ENCODE measurements around the gene HBQ1.

The HBQ1 gene

DNA sequence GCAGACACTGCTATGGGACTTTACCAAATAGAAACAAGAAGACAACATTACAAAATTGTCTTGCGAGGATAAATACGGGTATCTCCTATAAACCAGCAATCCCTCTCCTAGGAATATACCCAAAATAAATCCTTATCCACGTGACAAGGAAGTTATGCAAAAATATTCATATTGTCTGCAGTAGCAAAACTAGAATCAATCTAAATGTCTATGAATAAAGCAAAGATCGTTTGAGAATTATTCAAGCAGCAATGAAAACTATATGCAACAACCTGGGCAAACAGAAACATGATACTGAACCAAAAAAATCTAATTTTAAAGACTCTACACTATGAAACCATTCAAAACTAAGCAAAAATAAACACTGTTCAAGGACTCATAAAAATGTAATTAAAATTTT lies 39.8 kb downstream of the HBQ1 start:
- Histone ChIP-seq H3K79me2 (ENCODE audit: control insufficient read depth, low read length) (peaks cover 83% of the 10 kb centered on the region), H3F3A (ENCODE audit: control insufficient read depth, insufficient read depth) (no peaks in the 10 kb centered on the region; the same call in 1 of the 2 replicates)

GRCh38 chr16:228151-228851 lies 48.0 kb downstream of the HBQ1 start:
- peak overlapping the region; percentile 49 for H3K27ac ChIP-seq (ENCODE audit: low read depth, low read length)
- peak overlapping the region; percentile 94 for H3K4me3 ChIP-seq (ENCODE audit: low read length)
- H3K36me3 ChIP-seq (ENCODE audit: control insufficient read depth, low read length): peaks cover 49% of the 10 kb centered on the region
- H3K27me3 ChIP-seq (ENCODE audit: control insufficient read depth, low read length): no peaks in the 10 kb centered on the region
- H3K79me2 ChIP-seq (ENCODE audit: control insufficient read depth, low read length): peaks cover 55% of the 10 kb centered on the region
- peak overlapping the region; percentile 70 for H3K4me2 ChIP-seq (ENCODE audit: low read length)
- no peak for TF ChIP-seq CTCF (IDR thresholded peaks at IDR 0.05; ENCODE audit: low read depth, low read length, poor library complexity, severe bottlenecking)
- no peak for TF ChIP-seq EZH2phosphoT487 (IDR thresholded peaks at IDR 0.05; ENCODE audit: borderline replicate concordance, low read length)
- H4K20me1 ChIP-seq (ENCODE audit: control insufficient read depth, insufficient read depth, low read depth, low read length): peaks cover 23% of the 10 kb centered on the region
- peaks cover 6% of the 10 kb centered on the region for H3F3A ChIP-seq (ENCODE audit: control insufficient read depth, insufficient read depth)
- no peaks in the 10 kb centered on the region for H3K9me2 ChIP-seq (replicated peaks; ENCODE audit: control insufficient read depth, low read length)
- H3K4me1 ChIP-seq (ENCODE audit: control insufficient read depth, low read length): peaks cover 22% of the 10 kb centered on the region
- no peaks in the 10 kb centered on the region for H3K9me3 ChIP-seq (ENCODE audit: control insufficient read depth, insufficient read depth, low read length)

More for the DNA sequence above, 39.8 kb downstream of the HBQ1 start:
- H3K4me1 ChIP-seq (ENCODE audit: control insufficient read depth, low read length): no peaks in the 10 kb centered on the region
- no peak overlapping the region for H3K4me3 ChIP-seq (ENCODE audit: low read length)
- H3K27ac ChIP-seq (ENCODE audit: low read depth, low read length): no peak overlapping the region
- H4K20me1 ChIP-seq (ENCODE audit: control insufficient read depth, insufficient read depth, low read depth, low read length): no peaks in the 10 kb centered on the region
- no peaks in the 10 kb centered on the region for H3K9me2 ChIP-seq (replicated peaks; ENCODE audit: control insufficient read depth, low read length)
- no peak overlapping the region for H3K4me2 ChIP-seq (ENCODE audit: low read length)
- no peaks in the 10 kb centered on the region for H3K27me3 ChIP-seq (ENCODE audit: control insufficient read depth, low read length)
- no peaks in the 10 kb centered on the region for H3K9me3 ChIP-seq (ENCODE audit: control insufficient read depth, insufficient read depth, low read length)
- peaks cover 78% of the 10 kb centered on the region for H3K36me3 ChIP-seq (ENCODE audit: control insufficient read depth, low read length)
- TF ChIP-seq CTCF (IDR thresholded peaks at IDR 0.05; ENCODE audit: low read depth, low read length, poor library complexity, severe bottlenecking): no peak
- no peak for TF ChIP-seq EZH2phosphoT487 (IDR thresholded peaks at IDR 0.05; ENCODE audit: borderline replicate concordance, low read length)

GRCh38 chr16:228852-229730 lies 48.8 kb downstream of the HBQ1 start, which contains the start of gene LUC7L:
TSS of gene LUC7L (minus strand) at chr16:229449. CDS start at chr16:229339, 110 bp downstream.
- Histone ChIP-seq H3K36me3 (ENCODE audit: control insufficient read depth, low read length) (peaks cover 41% of the 10 kb centered on the region), H3K9me2 (replicated peaks; ENCODE audit: control insufficient read depth, low read length) (no peaks in the 10 kb centered on the region), H3K27me3 (ENCODE audit: control insufficient read depth, low read length) (no peaks in the 10 kb centered on the region), H3K79me2 (ENCODE audit: control insufficient read depth, low read length) (peaks cover 47% of the 10 kb centered on the region), H3K9me3 (ENCODE audit: control insufficient read depth, insufficient read depth, low read length) (no peaks in the 10 kb centered on the region), H3K4me1 (ENCODE audit: control insufficient read depth, low read length) (peaks cover 29% of the 10 kb centered on the region), H3K27ac (ENCODE audit: low read depth, low read length) (peak within 1 kb of the TSS; percentile 49), H3K4me2 (ENCODE audit: low read length) (peak within 1 kb of the TSS; percentile 70), H4K20me1 (ENCODE audit: control insufficient read depth, insufficient read depth, low read depth, low read length) (peaks cover 23% of the 10 kb centered on the region), H3F3A (ENCODE audit: control insufficient read depth, insufficient read depth) (peaks cover 6% of the 10 kb centered on the region), H3K4me3 (ENCODE audit: low read length) (peak within 1 kb of the TSS; percentile 94)
- TF ChIP-seq CTCF (IDR thresholded peaks at IDR 0.05; ENCODE audit: low read depth, low read length, poor library complexity, severe bottlenecking) (no peak), EZH2phosphoT487 (IDR thresholded peaks at IDR 0.05; ENCODE audit: borderline replicate concordance, low read length) (no peak)

Data from DOHH2 (cell line).